DMS53 (cell line): Measurements from ENCODE around the gene ADIPOQ.
"Not testable (repeated sequence)": the region's sequence is repeated elsewhere in the genome, so short reads cannot be mapped to it uniquely, and the experiment has no call there.

Source experiments
- DNase-seq: peaks from one replicate; lab custom pipeline; 2025; lab: John Stamatoyannopoulos, UW

The ADIPOQ gene

DNA sequence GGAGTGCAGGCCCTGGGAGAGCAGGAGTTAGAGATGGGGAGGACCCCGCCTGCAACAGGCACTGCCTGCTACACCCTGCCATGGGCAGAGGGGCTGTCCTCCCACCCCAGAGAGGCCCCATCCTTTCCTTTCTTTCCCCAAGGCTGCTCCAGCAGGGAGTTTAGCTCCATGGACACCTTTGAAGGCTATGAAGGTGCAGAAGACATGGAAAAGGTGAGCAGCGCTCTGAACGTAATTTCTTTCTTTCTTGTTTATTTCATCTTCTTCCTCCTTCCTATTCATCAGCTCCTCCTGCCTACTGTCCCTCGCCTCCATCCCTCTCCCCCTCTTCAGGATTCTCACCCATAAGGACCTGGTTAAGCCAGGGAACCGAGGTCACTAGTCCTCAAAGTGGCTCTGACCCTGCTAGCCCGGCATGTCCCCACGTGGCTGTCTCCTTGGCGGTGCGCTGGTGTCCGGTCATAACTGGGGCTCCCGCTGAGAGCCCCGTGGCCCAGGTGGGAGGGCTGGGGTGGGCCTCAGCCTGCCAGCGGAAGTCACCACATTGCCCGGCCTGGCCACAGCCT is 16.0 kb upstream of the ADIPOQ start:
- peak; percentile 50 for DNase-seq

- peak; percentile 90 for DNase-seq
Measured at GRCh38 chr3:186826976-186827857, 15.3 kb upstream of the ADIPOQ start.

- peak; percentile 45 for DNase-seq
Measured at GRCh38 chr3:186828340-186828739, 14.2 kb upstream of the ADIPOQ start.

DNA sequence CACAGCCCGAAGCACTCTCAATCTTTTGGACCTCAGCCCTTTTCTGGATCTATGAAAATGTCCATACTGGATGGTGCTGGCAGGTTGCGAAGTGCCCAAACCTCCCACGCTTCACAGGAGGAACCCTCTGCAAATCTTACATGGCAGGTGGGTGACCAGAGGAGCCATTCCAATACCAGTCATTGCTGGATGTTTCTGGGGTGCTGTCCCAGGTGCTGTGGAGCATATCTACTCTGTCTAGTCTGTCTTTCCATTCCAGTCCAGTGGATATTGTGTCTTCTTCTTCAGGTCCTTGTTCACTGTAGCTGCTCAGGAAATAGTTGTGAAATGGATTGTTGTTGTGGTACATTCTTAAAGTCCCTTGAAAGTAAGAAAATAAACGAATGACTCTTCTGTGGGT is 10.7 kb upstream of the ADIPOQ start:
- no peak for DNase-seq

DNA sequence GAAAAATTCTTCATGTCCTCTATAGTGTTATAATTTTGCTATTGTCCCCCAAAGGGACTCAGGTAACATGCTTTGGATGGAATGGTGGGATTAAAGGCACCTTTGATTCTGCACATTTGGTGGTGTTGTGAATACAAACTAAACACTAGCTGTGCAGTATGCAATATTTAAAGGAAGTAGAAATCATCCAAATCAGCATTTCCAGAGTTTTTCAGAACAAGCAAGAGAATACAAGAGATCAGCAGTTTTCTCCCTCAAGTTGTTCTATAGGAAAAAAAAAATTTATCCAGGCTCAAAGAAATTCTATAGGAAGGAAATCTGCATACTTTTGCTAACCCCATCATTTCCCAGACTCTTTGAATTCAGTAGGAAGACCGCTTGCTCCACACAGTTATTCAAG is 10.2 kb upstream of the ADIPOQ start:
- no peak for DNase-seq

DNA sequence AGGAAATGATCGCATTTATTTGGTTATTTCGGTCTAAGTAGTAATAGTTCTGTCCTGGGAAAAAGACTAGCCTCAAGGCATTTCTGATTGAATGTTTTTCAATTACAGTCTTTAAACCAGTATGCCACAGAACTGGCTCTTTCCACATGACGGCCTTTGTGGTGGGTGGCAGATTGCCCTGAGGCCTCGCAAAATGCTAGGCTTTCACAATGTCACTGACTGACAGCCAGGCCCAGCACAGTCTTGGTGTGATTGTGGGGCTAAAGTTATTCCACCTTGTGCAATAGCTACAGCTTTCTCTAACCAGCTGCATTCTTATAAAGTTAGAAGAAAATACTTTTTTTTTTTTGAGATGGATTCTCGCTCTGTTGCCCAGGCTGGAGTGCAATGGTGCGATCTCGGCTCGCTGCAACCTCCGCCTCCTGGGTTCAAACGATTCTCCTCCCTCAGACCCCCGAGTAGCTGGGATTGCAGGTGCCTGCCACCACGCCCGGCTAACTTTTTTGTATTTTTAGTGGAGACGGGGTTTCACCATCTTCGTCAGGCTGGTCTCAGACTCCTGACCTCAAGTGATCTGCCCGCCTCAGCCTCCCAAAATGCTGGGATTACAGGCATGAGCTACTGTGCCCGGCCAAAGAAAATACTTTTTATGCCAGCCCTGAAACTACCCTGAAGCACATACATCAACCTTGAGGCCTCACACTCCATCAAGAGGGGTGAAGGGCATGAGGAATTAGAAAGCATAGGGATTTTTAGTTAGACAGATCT is 2.5 kb upstream of the ADIPOQ start:
- no peak for DNase-seq

GRCh38 chr3:186841620-186842019 is 890 bp upstream of the ADIPOQ start:
- DNase-seq: peak; percentile 44

DNA sequence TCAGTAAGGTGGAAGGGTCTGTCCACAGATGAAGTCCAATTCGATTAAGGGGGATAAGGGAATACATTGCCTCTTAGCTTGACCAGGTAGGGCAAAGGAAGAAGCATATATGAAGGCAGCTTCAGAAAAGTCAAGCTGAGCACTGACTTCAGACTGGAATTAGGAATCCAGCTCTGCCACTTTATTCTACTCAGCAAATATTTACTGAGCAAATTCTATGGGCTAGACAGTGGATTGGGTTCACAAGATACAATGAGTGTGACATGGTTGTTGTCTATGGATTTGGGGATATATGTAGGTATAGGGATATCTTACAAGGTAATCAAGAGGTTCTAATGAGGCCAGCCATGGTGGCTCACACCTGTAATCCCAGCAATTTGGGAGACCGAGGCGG is 526 bp downstream of the ADIPOQ start:
- peak; percentile 11 for DNase-seq

DNA sequence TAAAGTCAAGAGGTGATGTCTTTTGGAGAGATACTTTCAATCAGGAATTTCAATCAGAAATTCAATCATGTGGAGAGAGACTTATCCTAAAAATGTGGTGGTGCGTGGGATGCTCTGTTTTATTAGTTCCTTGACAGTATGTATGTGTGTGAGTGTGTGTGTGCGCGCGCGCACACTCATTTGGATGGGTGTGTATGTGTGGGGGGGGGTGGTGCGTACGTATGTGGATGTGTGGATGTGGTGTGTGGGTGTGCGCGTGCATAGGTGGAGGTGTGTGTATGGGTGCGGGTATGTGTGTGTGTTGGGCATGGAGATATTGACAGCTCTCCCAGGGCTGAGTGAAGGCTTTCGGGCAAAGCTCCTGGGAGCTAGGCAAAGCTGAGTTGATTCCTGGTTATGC is 2.4 kb downstream of the ADIPOQ start:
- no peak for DNase-seq

DNA sequence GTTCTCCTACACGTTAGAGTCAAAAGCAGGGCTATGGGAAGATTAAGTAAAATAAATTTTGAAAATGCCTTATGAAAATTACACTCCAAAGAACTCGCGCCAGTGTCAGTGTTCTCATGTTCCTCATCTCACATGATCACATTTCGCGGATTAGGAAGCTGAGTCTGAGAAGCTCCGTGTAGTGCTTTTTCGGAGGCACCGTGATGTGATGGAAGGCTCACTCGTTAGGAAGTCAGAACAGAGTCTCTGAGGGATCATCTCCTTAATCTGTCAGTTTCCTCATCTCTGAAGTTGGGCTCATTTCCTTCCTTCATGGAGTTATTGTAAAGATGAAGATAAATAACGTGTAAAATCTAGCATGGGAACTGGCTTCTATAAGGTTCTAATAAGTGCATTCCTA is 3.2 kb downstream of the ADIPOQ start:
- DNase-seq: no peak

- DNase-seq: no peak
Measured at GRCh38 chr3:186847437-186847836, 4.9 kb downstream of the ADIPOQ start.

GRCh38 chr3:186849374-186849975 is 7.0 kb downstream of the ADIPOQ start:
- peak; percentile 63 for DNase-seq

DNA sequence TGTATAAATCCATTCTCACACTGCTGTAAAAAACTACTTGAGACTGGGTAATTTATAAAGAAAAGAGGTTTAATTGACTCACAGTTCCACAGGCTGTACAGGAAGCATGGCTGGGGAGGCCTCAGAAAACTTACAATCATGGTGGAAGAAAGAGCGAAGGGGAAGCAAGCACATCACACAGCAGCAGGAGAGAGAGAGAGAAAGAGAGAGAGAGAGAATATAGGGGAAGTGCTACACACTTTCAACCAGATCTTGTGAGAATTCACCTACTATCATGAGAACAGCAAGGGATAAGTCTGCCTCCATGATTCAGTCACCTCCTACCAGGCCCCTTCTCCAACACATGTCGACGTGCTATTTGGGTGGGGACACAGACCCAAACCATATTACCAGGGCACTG is 9.3 kb downstream of the ADIPOQ start:
- not testable (repeated sequence) for DNase-seq

DNA sequence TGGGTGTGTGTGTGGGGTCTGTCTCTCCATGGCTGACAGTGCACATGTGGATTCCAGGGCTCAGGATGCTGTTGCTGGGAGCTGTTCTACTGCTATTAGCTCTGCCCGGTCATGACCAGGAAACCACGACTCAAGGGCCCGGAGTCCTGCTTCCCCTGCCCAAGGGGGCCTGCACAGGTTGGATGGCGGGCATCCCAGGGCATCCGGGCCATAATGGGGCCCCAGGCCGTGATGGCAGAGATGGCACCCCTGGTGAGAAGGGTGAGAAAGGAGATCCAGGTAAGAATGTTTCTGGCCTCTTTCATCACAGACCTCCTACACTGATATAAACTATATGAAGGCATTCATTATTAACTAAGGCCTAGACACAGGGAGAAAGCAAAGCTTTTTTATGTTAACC is 10.5 kb downstream of the ADIPOQ start:
- DNase-seq: no peak

GRCh38 chr3:186854146-186854545 is 11.6 kb downstream of the ADIPOQ start:
- no peak for DNase-seq

DNA sequence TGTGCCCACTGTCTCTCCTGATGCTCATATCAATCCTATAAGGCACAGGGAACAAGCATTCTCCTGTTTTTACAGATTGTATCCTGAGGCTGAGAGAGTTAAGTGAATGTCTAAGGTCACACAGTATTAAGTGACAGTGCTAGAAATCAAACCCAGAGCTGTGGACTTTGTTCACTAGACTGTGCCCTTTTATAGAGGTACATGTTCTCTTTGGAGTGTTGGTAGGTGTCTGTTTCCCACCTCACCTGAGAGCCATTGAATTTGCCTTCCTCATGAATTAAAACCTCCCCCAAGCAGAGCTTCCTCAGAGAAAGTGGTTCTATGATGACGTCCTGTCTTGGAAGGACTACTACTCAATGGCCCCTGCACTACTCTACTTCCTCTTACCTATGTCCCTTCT is 12.4 kb downstream of the ADIPOQ start:
- DNase-seq: no peak

- DNase-seq: no peak
Measured at GRCh38 chr3:186857743-186858142, 15.2 kb downstream of the ADIPOQ start.

GRCh38 chr3:186865215-186865853 is 22.8 kb downstream of the ADIPOQ start:
- DNase-seq: not testable (repeated sequence)

DNA sequence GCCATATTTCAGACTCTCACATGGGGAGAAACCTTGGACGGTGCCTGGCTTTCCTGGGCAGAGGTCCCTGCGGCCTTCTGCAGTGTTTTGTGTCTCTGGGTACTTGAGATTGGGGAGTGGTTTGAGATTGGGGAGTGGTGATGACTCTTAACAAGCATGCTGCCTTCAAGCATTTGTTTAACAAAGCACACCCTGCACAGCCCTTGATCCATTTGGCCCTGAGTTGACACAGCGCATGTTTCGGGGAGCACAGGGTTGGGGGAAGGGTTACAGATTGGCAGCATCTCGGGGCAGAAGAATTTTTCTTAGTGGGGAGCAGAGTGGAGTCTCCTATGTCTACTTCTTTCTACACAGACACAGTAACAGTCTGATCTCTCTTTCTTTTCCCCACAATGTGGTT is 23.6 kb downstream of the ADIPOQ start:
- DNase-seq: not testable (repeated sequence)

GRCh38 chr3:186869253-186870100 is 27.0 kb downstream of the ADIPOQ start:
- DNase-seq: no peak
